GM19328 (cell line): ENCODE measurements around the gene PTK7.

Source experiments
- ATAC-seq: cut with Tn5 transposase; IDR thresholded peaks from one replicate; pipeline ENCODE4 v1.9.1; 2021; ENCODE audit warnings: mild to moderate bottlenecking, moderate library complexity; ENCODE audit not compliant: unreplicated experiment

The PTK7 gene

DNA sequence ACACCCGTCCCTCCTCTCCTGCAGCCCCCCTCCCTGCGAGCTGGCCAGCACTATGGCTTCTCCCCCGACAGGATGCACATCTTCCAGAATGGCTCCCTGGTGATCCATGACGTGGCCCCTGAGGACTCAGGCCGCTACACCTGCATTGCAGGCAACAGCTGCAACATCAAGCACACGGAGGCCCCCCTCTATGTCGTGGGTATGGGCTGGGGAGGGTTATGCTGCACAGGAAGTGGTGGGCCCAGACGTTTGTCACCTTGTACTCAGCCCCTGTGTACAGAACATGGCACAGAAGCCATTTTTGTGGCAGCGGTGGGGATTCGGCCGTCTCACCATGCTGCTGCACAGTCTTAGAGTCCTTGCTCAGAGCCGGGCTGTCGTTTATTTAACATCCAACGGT lies 66.0 kb downstream of the PTK7 start:
- no peak for ATAC-seq

DNA sequence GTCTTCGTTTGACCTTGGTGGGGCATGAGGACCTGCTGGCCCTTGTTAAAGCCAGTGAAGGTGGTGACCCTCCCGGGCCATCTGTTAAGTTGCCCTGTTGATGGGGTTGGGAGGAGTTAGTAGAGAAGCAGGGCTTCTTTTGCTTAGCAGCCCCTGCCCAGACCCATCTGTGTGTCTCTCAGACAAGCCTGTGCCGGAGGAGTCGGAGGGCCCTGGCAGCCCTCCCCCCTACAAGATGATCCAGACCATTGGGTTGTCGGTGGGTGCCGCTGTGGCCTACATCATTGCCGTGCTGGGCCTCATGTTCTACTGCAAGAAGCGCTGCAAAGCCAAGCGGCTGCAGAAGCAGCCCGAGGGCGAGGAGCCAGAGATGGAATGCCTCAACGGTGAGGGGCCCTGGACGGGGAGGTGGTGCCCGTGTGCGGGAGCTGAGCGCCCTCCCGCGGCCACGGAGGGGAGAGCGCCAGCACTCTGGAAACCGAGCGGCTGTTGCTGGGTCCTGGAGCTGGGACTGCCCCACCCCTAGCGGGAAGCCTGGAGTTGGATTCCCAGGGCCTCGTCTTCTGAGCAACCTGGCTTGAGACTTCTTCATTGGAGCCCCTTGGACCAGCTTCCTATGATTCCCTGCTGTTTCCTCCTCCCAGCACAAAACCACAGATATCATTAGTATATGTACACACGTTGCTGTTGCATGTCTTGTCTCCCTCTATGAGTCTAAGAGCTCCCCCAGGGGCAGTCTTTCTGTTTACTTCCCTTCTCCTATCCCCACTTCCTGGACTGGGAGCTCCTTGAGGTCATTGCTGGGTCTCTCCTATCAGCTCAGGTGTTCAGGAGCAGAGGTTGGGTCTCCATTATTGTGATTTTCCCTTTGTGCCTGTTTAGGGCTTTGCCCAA lies 67.4 kb downstream of the PTK7 start:
- no peak for ATAC-seq

DNA sequence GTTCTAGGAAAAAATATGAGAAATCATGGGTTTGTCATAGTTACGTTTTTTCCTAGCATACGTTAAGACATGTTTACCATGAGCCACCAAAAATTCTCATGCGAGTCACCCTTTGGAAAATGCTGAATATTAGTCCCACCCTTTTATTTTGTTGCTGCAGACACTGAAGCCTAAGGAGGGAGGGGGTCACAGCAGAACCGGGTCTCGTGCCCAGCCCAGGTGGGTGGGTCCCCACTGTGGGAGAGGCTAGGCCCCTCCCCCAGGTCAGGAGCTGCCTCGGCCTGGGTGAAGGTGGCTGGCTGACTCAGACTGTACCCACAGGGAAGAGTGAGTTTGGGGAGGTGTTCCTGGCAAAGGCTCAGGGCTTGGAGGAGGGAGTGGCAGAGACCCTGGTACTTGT lies 68.8 kb downstream of the PTK7 start:
- ATAC-seq: no peak

DNA sequence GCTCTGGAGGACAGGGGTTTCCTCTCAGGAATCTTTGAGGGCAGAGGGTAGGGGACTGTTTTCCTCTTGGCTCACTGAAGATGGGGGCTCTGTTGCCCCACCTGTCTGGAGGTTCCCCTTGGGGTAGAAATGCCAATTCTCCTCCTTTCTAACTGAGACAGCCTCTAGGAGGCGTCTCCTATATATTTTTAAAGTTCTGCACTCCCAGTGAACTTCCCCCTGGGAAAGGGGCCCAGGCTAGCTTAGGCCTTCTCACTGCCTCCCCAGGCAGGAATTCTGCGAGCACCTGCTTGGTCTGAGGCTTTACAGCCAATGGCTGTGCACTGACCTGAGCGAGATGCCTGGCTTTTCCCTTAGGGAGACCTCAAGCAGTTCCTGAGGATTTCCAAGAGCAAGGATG lies 70.1 kb downstream of the PTK7 start:
- no peak for ATAC-seq

DNA sequence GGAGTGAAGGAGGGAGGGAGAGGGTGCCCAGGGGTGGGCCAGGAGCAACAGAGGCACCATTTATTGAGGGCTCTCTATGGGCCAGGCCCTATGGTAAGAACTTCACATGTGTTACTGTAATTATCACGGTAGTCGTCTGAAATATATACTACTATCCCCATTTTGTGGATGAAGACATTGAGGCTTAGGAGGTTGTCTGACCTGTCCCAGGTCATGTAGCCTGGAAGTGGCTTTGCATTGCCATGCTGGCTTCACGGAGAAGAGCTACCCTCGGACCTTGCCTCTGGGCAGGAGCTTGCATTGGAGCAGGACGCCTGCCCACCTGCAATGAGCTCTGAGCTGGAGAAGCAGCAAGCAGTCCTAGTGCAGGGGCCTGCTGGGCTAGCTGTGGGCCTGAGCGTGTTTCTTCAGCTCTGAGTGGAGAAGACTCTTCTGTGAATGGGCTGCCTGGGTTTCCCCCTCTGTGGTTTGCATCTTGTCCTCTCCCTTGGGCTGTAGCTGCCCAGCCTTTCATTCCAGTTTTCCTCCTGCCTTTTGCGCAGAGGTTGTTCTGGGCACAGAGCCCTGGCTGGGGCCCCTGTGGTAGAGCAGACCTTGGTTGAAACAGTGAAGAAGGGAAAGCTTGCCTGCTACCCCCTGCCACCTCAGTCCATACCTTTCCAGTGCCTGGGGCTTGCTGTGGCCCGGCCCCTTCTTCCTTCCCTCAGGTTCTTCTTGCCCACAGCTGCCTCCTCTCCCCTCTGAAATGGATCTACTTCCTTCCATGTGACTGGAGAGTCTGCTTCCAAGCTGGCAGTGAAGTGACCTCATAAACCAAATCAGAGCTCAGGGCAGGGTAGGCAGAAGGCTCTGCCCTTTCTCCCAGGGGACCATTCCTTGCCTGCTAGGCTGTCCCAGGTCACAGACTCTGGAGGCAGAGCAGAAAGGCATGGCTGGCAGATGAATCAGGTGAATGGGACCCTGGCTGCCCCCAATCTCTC lies 70.9 kb downstream of the PTK7 start:
- no peak for ATAC-seq

DNA sequence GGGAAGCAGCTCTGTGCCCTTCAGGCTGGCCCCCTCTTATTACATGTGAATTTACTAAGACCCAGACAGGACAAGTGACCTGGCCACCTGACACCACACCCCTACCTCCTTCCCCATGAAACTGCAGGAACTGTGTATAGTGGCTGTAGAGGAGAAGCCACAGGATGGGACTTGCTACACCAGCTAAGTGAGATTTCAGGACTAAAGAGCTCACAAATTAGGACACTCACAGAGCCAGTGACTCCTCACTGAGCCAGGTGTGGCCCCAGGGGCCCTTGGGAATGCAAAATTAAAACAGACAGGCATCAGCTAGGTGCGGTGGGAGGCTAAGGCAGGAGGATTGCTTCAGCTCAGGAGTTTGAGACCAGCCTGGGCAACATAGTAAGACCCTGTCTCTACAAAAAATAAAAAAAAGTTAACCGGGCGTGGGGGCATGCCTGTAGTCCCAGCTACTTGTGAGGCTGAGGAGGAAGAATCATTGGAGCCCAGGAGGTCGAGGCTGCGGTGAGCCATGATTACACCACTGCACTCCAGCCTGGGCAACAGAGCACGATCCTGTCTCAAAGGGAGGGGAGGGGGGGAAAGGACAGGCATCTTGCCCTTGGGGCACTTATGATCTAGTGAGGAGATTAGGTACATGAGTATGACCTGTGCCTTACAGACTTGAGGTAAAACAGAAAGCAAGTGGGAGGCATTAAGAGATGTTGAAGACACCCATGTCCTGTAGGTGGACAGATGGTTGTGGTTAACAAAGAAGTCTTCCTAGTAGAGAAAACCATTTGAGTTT lies 71.8 kb downstream of the PTK7 start:
- no peak for ATAC-seq

DNA sequence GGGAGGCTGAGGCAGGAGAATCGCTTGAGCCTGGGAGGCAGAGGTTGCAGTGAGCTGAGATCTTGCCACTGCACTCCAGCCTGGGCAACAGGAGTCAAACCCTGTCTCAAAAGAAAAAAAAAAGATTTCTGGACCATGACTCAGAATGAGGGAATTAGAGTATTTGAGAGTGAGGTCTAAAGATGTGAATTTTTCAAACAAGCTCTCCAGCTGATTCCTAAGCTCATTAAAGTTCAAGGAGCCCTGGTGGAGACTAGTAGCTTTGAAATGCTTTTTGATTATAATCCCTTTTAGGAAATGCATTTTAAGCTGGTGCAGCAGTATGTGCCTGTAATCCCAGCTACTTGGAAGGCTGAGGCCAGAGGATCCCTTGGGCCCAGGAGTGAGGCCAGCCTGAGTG lies 73.2 kb downstream of the PTK7 start:
- no peak for ATAC-seq

DNA sequence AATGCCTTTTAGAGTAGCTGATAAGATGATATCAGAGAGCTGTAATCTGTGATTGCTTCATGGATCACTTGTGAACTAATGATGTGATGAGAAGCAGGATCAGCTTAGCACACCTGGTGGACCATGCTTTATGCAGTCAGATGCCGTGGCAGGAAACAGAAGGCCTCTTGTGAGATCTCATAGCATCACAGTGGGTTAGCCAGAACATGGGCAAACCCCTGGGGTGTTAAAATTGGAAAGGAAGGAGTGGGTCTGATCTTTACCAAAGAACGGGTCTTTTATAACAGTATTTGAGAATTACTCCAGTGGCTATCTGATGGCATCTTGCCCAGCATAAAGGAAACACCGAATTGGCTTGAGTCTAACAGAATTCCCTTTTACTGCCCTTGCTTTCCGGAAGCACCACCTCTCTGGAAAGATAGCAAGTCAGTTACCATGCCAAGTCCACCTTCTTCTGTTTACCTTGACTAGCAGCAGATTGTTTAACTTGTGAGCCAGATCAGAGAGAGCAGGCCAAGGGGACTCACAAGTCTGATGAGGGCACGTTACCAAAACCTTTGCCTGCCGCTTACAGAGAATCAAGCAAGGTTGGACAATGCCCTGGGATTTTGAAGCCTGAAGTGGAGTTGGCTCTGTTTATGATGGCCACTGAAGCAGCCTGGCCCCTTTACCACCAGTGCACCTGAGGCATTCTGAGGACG lies 74.1 kb downstream of the PTK7 start:
- ATAC-seq: no peak

DNA sequence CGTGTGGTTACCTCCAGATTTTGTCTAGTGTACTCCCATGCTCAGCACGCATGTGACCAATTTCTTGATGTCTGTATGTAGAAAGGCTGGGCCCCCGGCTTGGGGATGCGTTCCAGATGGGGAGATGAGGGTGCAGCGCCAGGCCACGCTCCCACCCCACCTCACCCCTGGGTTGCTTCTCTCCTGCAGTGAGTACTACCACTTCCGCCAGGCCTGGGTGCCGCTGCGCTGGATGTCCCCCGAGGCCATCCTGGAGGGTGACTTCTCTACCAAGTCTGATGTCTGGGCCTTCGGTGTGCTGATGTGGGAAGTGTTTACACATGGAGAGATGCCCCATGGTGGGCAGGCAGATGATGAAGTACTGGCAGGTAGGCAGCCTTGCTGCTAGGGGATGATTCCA lies 83.5 kb downstream of the PTK7 start:
- no peak for ATAC-seq

DNA sequence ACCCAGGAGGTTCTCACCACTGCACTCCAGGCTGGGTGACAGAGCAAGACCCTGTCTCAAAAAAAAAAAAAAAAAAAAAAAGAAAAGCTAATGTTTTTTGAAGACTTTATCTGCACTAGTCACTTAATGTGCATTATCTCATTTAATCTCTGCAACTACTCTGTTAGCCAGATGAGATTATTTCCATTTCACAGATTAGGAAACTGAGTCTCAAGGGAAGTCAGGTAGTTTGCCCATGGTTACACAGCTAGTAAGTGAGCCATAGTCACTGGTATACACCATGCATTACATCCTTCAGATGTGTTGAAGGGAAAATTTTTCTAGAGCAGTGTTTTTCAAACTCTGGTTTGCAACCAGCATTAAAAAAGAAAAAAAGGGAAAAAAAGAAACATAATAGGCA lies 87.8 kb downstream of the PTK7 start:
- no peak for ATAC-seq

DNA sequence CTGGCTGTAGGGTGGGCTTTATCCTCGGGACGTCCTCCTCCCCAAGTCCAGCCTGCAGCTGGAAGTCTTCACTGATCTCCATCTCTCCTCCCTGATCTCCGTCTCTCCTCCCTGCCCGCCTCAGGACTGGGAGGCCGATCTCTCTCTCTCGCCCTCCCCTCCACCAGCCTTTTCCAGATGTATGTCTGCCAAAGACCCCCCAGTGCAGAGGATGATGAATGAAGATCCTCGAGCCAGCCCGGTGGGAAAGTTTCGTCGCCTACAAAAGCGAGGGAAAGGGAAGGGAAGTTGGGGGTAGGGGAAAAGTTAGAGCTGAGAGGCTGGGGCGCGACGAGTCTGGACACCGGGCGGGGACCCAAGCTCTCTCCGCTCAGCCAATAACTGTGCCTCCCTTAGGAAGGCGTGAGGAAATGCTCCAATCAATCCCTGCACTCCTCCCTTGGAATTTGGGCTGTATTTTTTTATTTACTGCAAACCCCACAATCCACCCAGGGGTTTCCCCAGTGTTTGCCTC lies 94.4 kb downstream of the PTK7 start:
- ATAC-seq: no peak

DNA sequence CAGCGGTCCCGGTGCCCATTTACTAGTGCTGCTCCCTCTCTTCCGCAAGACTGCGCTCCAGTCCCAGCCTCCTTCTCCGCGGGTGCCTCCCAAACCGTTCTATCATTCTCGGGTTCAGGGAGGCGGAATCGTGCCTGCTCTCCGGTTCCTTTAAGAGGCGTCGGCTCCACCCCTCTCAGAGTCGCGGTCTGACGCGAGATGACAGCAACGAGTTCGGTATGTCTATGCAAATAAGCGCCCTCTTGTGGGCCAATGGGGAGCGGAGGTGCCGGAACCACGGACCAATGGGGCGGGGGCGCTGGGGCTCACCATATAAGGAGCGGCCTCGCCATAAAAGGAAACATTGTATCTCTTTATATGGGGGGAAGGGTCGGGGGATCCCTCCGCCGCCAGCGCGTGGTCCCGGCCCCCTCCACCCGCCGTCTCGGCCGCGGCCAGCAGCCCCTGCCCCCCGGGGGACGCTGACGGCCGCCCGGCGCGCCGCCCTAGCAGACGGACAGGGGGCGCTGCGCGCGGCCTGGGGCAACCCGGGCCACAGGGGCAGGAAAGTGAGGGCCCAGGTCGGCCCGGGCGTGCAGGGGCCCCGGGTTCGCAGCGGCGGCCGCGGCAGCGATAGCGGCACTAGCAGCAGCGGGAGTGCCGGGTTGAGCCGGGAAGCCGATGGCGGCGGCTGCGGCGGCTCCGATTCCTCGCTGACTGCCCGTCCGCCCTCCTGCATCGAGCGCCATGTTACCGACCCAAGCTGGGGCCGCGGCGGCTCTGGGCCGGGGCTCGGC lies 95.0 kb downstream of the PTK7 start, which contains the start of gene SRF:
SRF (plus strand) TSS at position 339 of the 776 bp plus-strand sequence; CDS start at position 727, 388 bp downstream.
- ATAC-seq: peak; percentile 55

DNA sequence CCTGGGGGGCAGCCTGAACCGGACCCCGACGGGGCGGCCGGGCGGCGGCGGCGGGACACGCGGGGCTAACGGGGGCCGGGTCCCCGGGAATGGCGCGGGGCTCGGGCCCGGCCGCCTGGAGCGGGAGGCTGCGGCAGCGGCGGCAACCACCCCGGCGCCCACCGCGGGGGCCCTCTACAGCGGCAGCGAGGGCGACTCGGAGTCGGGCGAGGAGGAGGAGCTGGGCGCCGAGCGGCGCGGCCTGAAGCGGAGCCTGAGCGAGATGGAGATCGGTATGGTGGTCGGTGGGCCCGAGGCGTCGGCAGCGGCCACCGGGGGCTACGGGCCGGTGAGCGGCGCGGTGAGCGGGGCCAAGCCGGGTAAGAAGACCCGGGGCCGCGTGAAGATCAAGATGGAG lies 95.6 kb downstream of the PTK7 start:
- peak; percentile 1 for ATAC-seq

DNA sequence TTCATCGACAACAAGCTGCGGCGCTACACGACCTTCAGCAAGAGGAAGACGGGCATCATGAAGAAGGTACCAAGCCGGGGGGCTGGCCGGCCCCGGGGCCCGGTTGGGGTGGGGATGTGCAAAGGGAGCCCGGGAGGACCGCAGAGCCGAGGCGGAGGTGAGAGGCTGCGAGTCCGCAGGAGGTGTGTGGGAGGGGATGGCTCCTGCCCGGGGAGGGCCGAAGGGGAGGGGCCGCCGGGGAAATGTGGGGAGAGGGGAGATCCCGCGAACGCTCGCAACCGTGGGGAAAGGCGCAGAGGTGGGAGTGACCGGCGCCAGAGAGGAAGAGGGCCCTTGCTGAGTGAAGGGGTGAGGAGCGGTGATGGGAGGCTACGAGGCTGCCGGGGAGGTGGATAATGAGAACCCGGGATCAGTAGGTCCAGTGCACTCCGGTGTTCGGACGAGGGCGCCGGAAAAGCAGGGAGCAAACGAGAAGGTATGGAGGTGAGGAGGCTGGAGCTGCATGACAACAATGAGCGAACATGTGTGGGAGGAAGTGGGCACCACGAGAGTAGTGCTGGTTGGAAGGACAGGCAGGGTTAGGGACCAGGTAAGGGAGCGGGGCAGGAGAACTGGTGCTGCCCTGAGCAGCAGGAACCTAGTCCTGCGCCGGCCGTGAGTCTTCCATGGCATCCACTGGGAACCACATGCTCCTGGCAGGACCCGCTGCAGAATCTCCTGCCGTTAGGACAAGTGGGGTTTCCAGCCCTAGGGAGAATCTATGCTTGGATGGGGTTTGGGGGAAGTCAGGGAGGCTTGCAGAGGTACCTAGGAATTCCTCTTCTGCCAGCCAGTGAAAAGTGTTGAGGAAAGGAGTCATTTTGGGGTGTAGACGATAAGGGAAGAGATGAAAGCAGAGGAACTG lies 96.2 kb downstream of the PTK7 start:
- no peak for ATAC-seq

DNA sequence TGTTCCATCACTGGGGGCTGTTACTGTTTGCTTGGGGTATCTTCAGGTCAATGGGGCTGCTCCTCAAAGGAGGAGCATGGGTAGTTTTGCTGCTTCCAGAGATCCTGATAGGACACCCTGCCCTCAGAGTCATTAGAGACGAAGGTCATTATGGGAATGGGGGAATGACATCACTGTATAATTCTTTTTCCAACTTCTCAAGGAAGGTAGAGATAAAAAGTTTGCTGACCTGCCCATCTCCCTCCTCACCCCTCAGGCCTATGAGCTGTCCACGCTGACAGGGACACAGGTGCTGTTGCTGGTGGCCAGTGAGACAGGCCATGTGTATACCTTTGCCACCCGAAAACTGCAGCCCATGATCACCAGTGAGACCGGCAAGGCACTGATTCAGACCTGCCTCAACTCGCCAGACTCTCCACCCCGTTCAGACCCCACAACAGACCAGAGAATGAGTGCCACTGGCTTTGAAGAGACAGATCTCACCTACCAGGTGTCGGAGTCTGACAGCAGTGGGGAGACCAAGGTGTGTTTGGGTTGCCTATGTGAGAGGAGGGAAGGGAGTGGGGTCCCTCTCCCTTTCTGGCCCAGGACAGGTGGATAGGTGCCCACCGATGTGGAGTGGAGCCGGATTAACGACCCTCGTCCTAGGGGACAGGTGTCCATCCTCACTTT lies 97.6 kb downstream of the PTK7 start:
- ATAC-seq: no peak

DNA sequence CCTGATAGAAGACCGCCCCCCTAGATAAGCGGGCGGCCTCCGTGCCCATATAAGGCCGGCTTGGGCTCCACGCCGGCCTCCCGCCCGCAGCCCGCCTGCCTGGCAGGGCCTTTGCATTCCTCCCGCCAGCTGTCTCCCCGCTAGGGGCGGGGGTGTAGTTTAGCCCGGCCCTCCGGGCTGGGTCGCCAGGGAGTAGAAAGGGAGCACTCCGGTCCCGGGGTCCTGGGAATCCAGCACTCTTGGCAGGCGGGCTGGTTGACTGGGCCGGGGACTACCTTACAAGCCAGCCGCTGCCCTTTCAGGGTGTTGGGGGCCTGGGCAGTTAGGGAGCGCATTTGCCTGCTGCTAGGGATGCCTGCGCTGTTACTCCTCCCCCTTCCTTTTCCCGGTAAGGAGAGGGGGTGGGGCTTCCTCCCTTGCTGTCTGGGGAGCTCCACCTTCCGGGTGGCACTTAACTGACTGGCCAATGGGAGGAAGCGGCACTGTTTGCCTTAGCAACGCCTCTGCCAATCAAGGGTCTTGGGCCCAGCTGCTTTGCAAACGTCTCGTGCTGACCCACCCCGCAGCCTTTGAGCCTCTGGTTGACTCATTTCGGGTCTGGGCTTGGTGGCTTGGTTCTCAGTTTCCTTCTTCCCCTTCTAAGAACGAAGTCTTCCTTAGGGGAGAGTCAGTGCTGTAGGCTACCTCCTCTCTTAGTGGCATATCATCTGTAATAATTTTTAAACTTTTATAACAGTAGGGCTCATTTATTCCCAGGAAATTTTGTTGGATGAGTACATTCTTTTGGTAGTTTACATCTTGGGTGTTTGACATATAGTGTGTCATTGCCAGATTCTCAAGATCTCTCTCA lies 98.4 kb downstream of the PTK7 start:
- peak; percentile 53 for ATAC-seq
